HG02798 (cell line): ENCODE data around the gene CDH24.
A peak's percentile ranks its signal among the peaks of the same experiment; 100 is the strongest.

Experiments
- ATAC-seq: cut with Tn5 transposase; IDR thresholded peaks from one replicate; pipeline ENCODE4 v1.9.1; 2021; ENCODE audit warnings: mild to moderate bottlenecking; ENCODE audit not compliant: unreplicated experiment, poor library complexity

The CDH24 gene

GRCh38 chr14:23091294-23092225 is 34.2 kb upstream of the CDH24 start:
- ATAC-seq, result no peak

- ATAC-seq, result no peak
These were observed 32.9 kb upstream of the CDH24 start for GRCh38 chr14:23090254-23090636.

- no peak for ATAC-seq
These were observed 32.4 kb upstream of the CDH24 start for GRCh38 chr14:23089498-23090253.

GRCh38 chr14:23086565-23086964 is 29.2 kb upstream of the CDH24 start:
- ATAC-seq, result no peak

GRCh38 chr14:23085458-23085857 is 28.1 kb upstream of the CDH24 start:
- ATAC-seq, result no peak

GRCh38 chr14:23080474-23080873 is 23.2 kb upstream of the CDH24 start:
- ATAC-seq, result no peak

GRCh38 chr14:23079716-23080115 is 22.4 kb upstream of the CDH24 start:
- ATAC-seq, result no peak

- ATAC-seq, result no peak
These were observed 21.4 kb upstream of the CDH24 start for GRCh38 chr14:23078692-23079116.

- no peak for ATAC-seq
These were observed 20.6 kb upstream of the CDH24 start for GRCh38 chr14:23077962-23078361.

- ATAC-seq, result no peak
These were observed 19.6 kb upstream of the CDH24 start for GRCh38 chr14:23076785-23077408.

GRCh38 chr14:23074906-23075305 is 17.6 kb upstream of the CDH24 start:
- no peak for ATAC-seq

GRCh38 chr14:23071921-23072539 is 14.7 kb upstream of the CDH24 start:
- ATAC-seq, result no peak

- peak; percentile 90 for ATAC-seq
These were observed 14.1 kb upstream of the CDH24 start for GRCh38 chr14:23071244-23071920.

GRCh38 chr14:23070262-23071129 is 13.2 kb upstream of the CDH24 start:
- no peak for ATAC-seq

- ATAC-seq, result no peak
These were observed 12.1 kb upstream of the CDH24 start for GRCh38 chr14:23069413-23069806.

GRCh38 chr14:23068789-23069412 is 11.6 kb upstream of the CDH24 start:
- ATAC-seq, result peak; percentile 80

- ATAC-seq, result no peak
These were observed 10.8 kb upstream of the CDH24 start for GRCh38 chr14:23067847-23068788.
